Measurements from ENCODE around the gene COLGALT1.
"Not testable (repeated sequence)": the region's sequence is repeated elsewhere in the genome, so short reads cannot be mapped to it uniquely, and the experiment has no call there.

- TF ChIP-seq, protein P1, sequence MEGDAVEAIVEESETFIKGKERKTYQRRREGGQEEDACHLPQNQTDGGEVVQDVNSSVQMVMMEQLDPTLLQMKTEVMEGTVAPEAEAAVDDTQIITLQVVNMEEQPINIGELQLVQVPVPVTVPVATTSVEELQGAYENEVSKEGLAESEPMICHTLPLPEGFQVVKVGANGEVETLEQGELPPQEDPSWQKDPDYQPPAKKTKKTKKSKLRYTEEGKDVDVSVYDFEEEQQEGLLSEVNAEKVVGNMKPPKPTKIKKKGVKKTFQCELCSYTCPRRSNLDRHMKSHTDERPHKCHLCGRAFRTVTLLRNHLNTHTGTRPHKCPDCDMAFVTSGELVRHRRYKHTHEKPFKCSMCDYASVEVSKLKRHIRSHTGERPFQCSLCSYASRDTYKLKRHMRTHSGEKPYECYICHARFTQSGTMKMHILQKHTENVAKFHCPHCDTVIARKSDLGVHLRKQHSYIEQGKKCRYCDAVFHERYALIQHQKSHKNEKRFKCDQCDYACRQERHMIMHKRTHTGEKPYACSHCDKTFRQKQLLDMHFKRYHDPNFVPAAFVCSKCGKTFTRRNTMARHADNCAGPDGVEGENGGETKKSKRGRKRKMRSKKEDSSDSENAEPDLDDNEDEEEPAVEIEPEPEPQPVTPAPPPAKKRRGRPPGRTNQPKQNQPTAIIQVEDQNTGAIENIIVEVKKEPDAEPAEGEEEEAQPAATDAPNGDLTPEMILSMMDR (IDR thresholded peaks at IDR 0.05; ENCODE audit: low read depth, low read length, missing input control), result not testable (repeated sequence)
- TF ChIP-seq GABPA (IDR thresholded peaks at IDR 0.05 in 1 of 2, conservative IDR thresholded peaks at IDR 0.05 in 1 of 2); MAX (IDR thresholded peaks at IDR 0.05); TAF1 (conservative IDR thresholded peaks at IDR 0.05); JUND (IDR thresholded peaks at IDR 0.05); FOXA1 (IDR thresholded peaks at IDR 0.05): not testable (repeated sequence)
These were observed 46.9 kb upstream of the COLGALT1 start for GRCh38 chr19:17508558-17508933.
